Parathyroid adenoma (tissue), 2 donors: ENCODE data around the gene GLG1.

ENCODE experiments used
- H2AFZ ChIP-seq: fragments of 300-600 bp; sonication (generic); one replicate; pipeline ENCODE4 v1.7.0; 2017; ENCODE audit warnings: antibody characterized with exemption, mild to moderate bottlenecking
- H3K27ac ChIP-seq: fragments of 300-600 bp; sonication (generic); one replicate; pipeline ENCODE4 v1.7.0; 2017
- H3K27me3 ChIP-seq: fragments of 300-600 bp; sonication (generic); one replicate; pipeline ENCODE4 v1.7.0; 2017; ENCODE audit warnings: low read length; ENCODE audit not compliant: control insufficient read depth, insufficient read depth
- H3K36me3 ChIP-seq: fragments of 300-600 bp; sonication (generic); one replicate; pipeline ENCODE4 v1.7.0; 2017; ENCODE audit warnings: low read length; ENCODE audit not compliant: control insufficient read depth, insufficient read depth
- H3K4me1 ChIP-seq: fragments of 300-600 bp; sonication (generic); one replicate; pipeline ENCODE4 v1.7.0; 2017; ENCODE audit warnings: control low read depth
- H3K4me2 ChIP-seq: fragments of 300-600 bp; sonication (generic); one replicate; pipeline ENCODE4 v1.7.0; 2017; ENCODE audit warnings: low read length
- H3K4me3 ChIP-seq: fragments of 300-600 bp; sonication (generic); one replicate; pipeline ENCODE4 v1.7.0; 2017; ENCODE audit warnings: low read depth, low read length
- H3K79me2 ChIP-seq: fragments of 300-600 bp; sonication (generic); one replicate; pipeline ENCODE4 v1.7.0; 2017; ENCODE audit warnings: control low read depth
- H3K9ac ChIP-seq: fragments of 300-600 bp; sonication (generic); one replicate; pipeline ENCODE4 v1.7.0; 2017; ENCODE audit warnings: mild to moderate bottlenecking
- H3K9me3 ChIP-seq: fragments of 300-600 bp; sonication (generic); one replicate; pipeline ENCODE4 v1.7.0; 2017; ENCODE audit warnings: low read length; ENCODE audit not compliant: control insufficient read depth
- TF ChIP-seq, protein P1 (sequence below): fragments of 300-600 bp; sonication (generic); IDR thresholded peaks from one replicate; pipeline ENCODE4 v1.7.0; 2017; ENCODE audit warnings: antibody characterized with exemption, mild to moderate bottlenecking
- donor health status: primary hyperparathyroidism.

GLG1 gene

DNA sequence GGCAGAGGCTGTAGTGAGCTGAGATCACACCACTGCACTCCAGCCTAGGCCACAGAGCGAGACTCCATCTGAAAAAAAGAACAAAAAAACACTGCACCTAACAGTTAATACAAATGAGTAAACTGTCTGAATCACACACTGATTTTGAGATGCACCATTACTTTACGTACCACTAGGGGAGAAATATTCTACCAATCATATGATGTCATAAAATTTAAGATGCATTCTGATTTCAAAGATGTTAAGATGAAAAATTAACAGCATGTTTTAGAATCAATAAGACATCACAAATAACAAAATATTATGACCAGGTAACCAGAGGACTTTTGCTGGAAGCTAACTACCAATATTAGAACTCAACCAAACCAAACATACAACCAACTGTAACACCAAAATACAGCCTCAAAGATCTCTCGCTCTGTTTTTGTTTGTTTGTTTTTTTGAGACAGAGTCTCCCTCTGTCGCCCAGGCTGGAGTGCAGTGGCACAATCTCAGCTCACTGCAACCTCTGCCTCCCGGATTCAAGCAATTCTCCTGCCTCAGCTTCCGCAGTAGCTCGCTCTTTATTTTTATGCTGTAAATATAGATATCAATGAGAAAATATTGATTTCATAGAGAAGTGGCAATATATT is 31.6 kb downstream of the GLG1 start:
- Histone ChIP-seq H3K4me3 (no peak overlapping the region), H3K36me3 (no peaks in the 10 kb centered on the region), H3K9me3 (no peaks in the 10 kb centered on the region), H3K79me2 (peaks cover 39% of the 10 kb centered on the region), H3K27ac (no peak overlapping the region), H3K4me2 (no peak overlapping the region), H2AFZ (no peak overlapping the region), H3K9ac (no peak overlapping the region), H3K27me3 (no peaks in the 10 kb centered on the region), H3K4me1 (peaks cover 3% of the 10 kb centered on the region)
- TF ChIP-seq, protein P1, sequence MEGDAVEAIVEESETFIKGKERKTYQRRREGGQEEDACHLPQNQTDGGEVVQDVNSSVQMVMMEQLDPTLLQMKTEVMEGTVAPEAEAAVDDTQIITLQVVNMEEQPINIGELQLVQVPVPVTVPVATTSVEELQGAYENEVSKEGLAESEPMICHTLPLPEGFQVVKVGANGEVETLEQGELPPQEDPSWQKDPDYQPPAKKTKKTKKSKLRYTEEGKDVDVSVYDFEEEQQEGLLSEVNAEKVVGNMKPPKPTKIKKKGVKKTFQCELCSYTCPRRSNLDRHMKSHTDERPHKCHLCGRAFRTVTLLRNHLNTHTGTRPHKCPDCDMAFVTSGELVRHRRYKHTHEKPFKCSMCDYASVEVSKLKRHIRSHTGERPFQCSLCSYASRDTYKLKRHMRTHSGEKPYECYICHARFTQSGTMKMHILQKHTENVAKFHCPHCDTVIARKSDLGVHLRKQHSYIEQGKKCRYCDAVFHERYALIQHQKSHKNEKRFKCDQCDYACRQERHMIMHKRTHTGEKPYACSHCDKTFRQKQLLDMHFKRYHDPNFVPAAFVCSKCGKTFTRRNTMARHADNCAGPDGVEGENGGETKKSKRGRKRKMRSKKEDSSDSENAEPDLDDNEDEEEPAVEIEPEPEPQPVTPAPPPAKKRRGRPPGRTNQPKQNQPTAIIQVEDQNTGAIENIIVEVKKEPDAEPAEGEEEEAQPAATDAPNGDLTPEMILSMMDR, result no peak

DNA sequence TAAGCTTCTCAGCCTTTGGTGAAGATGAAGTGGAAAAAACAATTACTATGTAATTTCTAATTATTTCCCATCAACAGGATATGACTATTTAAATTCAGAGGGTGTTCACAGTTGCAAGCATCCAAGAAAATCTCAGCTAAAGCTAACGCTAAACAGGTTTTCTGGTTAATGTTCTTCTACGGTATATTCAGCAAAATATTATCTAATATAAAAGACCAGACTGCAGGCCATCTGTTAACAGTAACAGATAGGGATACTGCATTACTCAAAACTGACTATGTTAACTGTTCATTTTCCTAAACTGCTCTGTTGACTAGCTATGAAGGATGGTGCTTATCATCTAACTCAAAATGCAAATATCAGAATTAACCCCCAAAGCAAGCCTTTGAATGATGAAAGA is 32.8 kb downstream of the GLG1 start:
- TF ChIP-seq, protein P1, result no peak

DNA sequence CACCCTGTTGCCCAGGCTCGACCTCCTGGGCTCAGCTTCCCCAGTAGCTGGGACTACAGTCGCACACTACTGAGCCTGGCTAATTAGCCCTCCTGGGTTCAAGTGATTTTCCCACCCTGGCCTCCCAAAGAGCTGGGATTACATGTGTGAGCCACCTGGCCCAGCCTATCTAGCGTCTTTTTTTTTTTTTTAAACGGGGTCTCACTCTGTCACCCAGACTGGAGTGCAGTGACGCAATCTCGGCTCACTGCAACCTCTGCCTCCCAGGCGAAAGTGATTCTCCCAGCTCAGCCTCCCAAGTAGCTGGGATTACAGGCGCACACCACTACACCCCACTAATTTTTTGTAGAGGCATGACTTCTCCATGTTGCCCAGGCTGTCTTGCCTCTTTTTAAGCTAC is 33.3 kb downstream of the GLG1 start:
- no peak overlapping the region for H3K9ac ChIP-seq
- no peaks in the 10 kb centered on the region for H3K27me3 ChIP-seq
- H3K9me3 ChIP-seq, result no peaks in the 10 kb centered on the region
- TF ChIP-seq, protein P1, result no peak
- H2AFZ ChIP-seq, result no peak overlapping the region
- peaks cover 3% of the 10 kb centered on the region for H3K4me1 ChIP-seq
- H3K27ac ChIP-seq, result no peak overlapping the region
- no peak overlapping the region for H3K4me2 ChIP-seq
- H3K79me2 ChIP-seq, result peaks cover 29% of the 10 kb centered on the region
- no peak overlapping the region for H3K4me3 ChIP-seq
- H3K36me3 ChIP-seq, result no peaks in the 10 kb centered on the region

More for the DNA sequence above, 32.8 kb downstream of the GLG1 start:
- Histone ChIP-seq H3K4me3 (no peak overlapping the region), H3K4me2 (no peak overlapping the region), H3K9ac (no peak overlapping the region), H3K4me1 (peaks cover 3% of the 10 kb centered on the region), H3K36me3 (no peaks in the 10 kb centered on the region), H3K79me2 (peaks cover 30% of the 10 kb centered on the region), H3K9me3 (no peaks in the 10 kb centered on the region), H3K27me3 (no peaks in the 10 kb centered on the region), H3K27ac (no peak overlapping the region), H2AFZ (no peak overlapping the region)

DNA sequence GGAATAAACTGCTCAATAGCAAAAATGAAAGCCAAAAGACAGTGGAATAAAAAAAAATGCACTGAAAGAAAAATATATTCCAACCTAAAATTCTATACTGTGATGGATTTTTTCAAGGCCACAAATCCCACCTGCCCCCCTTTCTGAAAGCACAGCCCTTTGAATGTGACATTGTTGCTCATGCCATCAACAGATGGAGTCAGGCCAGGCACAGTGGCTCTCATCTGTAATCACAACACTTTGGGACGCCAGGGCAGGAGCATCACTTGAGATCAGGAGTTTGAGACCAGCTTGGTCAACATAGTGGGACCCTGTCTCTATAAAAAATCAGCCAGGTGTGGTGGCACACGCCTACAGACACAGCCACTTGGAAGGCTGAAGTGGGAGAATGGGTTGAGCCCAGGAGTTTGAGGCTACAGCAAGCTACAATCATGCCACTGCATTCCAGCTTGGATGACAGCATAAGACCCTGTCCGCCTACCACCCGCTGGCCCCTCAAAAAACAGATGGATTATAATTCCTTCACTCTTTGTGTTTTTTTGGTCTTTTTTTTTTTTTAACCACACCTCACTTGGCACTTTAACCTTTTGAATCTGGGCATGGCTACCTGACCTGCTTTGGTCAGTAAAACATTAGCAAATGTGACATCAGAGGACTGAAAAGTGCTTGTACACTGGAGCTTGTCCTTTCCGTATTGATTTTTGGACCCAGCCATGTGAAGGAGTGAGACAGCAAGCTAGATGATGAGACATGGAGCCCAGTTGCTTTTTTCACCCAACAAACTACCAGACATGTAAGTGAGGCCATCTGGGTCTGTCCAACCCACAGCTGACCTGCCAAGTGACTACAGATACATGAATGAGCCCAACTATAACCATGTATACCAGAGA is 36.3 kb downstream of the GLG1 start:
- Histone ChIP-seq H3K9me3 (no peaks in the 10 kb centered on the region), H3K4me2 (no peak overlapping the region), H3K9ac (no peak overlapping the region), H3K4me1 (no peaks in the 10 kb centered on the region), H3K36me3 (no peaks in the 10 kb centered on the region), H3K79me2 (peaks cover 27% of the 10 kb centered on the region), H3K4me3 (no peak overlapping the region), H2AFZ (no peak overlapping the region), H3K27me3 (no peaks in the 10 kb centered on the region), H3K27ac (no peak overlapping the region)
- TF ChIP-seq, protein P1, result no peak
